GM12873 (cell line): ENCODE results near the gene PLXNA2.

Source experiments
- CTCF ChIP-seq: IDR thresholded peaks from 2 replicates; pipeline ENCODE4 v1.5.1; 2012; ENCODE audit warnings: low read depth, mild to moderate bottlenecking, moderate library complexity, low read length, control low read depth; ENCODE audit not compliant: insufficient read depth; ENCODE audit errors: missing control alignments

The PLXNA2 gene

DNA sequence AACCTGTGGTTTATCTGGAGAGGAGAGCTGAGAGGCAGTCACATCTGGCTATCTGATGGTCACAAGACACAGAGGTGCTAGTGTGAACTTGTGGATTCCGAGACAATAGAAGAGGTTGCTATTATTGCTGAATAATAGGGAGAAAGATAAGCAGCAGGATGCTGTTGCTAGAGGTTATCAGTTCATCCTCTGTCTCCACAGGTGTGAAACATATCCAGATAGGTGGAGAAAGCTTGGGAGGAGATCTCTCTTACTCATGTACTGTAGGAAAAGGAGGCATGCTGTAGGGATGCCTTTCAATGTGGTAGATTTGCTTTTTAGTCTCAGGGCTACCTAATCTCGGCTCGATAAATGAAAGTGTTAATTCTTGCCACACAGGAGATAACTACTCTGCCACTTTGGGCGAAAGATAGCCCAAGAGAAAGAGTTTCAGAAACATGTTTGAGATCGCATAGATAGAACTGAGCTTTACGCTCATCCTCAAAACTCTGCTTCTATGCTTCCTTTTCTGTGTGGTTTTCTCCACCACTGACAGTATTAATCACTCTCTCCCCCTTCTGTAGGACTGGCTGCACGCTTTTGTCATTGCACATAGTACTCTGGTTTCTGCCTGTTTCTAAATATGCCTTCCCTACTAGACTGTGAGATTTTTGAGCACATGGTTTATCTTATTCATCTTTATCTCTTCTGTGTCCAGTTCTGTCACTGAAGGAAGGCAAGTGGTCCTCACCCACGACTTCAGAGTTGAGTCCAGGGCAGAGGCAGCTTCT is 36.7 kb upstream of the PLXNA2 start:
- TF ChIP-seq CTCF: no peak

- no peak for TF ChIP-seq CTCF
Observed at GRCh38 chr1:208279826-208280588, 35.8 kb upstream of the PLXNA2 start.

DNA sequence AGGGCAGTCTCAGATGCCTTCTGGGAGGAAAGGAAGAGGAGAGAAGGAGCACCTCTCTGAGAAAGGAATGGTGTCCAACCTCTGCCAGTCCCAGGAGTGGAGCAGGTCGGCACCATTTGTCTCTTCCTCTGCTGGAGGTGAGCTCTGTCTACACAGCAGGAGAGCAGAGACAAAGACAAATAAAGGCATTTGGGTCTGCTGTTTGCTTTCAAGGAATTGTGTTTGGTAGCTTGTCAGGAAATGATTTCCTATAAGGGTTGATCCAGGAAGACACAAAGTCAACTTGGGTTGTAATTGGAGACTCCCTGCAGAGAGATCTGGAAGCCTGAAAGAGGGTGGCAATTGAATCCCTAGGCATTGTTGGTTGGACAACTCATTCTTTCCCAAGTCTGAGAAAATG is 34.5 kb upstream of the PLXNA2 start:
- no peak for TF ChIP-seq CTCF

DNA sequence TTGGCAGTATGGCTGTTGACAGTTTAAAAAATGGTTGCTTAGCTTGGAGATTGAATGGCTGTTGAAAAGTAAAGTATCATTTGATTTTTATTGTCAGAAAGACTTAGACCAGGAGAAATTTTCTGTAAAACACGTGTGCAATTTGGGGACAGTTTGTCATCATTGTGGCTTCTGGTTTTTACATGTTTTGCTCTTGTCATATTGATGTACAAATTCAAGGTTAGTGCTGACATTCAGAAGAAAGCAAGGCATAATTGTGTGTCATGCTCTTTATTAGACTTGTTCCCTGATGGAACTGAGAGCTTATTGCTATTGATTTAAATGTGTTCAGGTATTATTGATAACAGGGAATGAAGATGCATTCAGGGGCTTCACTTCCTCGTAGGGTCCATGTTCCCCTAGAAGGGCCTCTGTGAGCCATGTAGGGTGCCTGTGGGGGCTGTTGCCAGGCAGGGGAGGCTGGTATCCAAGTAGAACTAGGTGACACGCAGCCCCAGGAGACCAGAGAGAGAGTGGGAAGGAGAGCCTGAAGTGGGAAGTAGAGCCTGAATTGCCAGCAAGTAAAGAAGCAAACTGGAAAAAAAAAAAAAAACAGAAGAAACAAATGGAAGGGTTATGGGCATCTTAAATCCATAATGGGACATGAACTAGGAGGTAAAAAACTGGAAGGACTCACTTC is 32.7 kb upstream of the PLXNA2 start:
- TF ChIP-seq CTCF: no peak

DNA sequence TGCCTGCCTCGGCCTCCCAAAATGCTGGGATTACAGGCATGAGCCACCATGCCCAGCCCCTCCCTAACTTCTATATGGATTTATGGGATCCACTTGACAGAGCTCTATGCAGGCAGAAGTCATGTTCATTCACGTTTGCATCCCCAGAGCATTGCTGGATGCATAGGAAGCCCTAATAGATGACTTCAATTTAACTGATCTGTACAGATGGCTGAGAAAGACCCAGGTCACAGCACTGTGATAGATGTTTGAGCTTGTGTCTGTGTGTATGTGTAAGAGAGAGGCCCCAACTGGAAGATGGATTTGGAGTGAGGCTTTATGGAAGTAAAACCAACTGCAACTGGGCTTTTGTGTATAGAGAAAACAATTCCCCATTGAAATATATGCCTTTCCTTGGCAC is 30.9 kb upstream of the PLXNA2 start:
- no peak for TF ChIP-seq CTCF

GRCh38 chr1:208273386-208274017 is 29.3 kb upstream of the PLXNA2 start:
- no peak for TF ChIP-seq CTCF

DNA sequence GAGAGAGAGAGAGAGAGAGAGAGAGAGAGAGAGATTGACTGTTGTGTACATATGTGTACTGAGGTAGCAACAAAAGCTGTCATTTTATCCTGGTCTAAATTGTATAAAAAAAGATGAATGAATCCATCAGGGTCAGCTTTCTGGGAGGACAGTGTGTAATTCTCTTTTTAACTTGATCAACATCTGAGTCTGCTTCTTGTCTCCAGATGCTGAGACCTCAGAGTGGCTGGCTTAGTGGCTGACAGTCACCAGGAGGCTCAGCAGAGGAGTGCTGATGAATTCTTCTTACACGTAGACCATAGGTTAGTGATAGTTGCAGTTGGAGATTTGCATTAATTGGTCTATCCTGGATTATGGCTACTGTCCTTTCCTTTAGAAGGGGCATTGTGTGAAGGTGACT is 28.5 kb upstream of the PLXNA2 start:
- TF ChIP-seq CTCF: no peak
